PC-3 (cell line): ENCODE data around the gene EPHB3. TPM values are rescaled to one million over a fixed set of nuclear protein-coding genes. Genes with fewer than 3 reads are reported as not detected.

Source experiments
- ATAC-seq: fragments of 200-7000 bp; cut with Tn5 transposase; 2 replicates; pipeline ENCODE4 v1.9.1; 2020; ENCODE audit warnings: mild to moderate bottlenecking, moderate library complexity
- BruUV-seq: library from RNA; stranded (reverse); fragments of 400-500 nt; replicated peaks from 2 replicates; lab custom pipeline; 2021; lab: Mats Ljungman, UMichigan
- CTCF ChIA-PET: fragments of 300-600 bp; sonication (Branson Sonifier 250); formaldehyde crosslinking; loops from one replicate; lab custom pipeline; 2022; ENCODE audit warnings: antibody characterized with exemption; lab: Charles Lee
- POLR2A ChIA-PET: fragments of 300-600 bp; sonication (Branson Sonifier 250); formaldehyde crosslinking; loops from one replicate; lab custom pipeline; 2022; ENCODE audit warnings: antibody characterized with exemption; ENCODE audit not compliant: unreplicated experiment; lab: Charles Lee
- DNase-seq: peaks from one replicate; pipeline ENCODE4 v3.0.0-alpha.2; 2015
- H2AFZ ChIP-seq: fragments of 300-600 bp; sonication (generic); 2 replicates; pipeline ENCODE4 v1.6.0; 2016; ENCODE audit warnings: antibody characterized with exemption, low read length
- H3F3A ChIP-seq: fragments of 300-600 bp; sonication (generic); one replicate; pipeline ENCODE4 v1.6.0; 2017; ENCODE audit warnings: antibody characterized with exemption, low read length, control low read depth, mild to moderate bottlenecking; ENCODE audit not compliant: unreplicated experiment
- H3K27ac ChIP-seq: fragments of 300-600 bp; sonication (generic); 2 replicates; pipeline ENCODE4 v1.5.1; 2016; ENCODE audit warnings: mild to moderate bottlenecking, low read length
- H3K27me3 ChIP-seq: fragments of 300-600 bp; sonication (generic); 2 replicates; pipeline ENCODE4 v1.6.1; 2016; ENCODE audit warnings: low read length, mixed read lengths
- H3K36me3 ChIP-seq: fragments of 300-600 bp; sonication (generic); 2 replicates; pipeline ENCODE4 v1.6.1; 2016; ENCODE audit warnings: low read depth, mixed run types, low read length, mixed read lengths
- H3K4me1 ChIP-seq: fragments of 300-600 bp; sonication (generic); 2 replicates; pipeline ENCODE4 v1.5.1; 2016; ENCODE audit warnings: low read length; ENCODE audit not compliant: insufficient read depth
- H3K4me2 ChIP-seq: fragments of 300-600 bp; sonication (generic); 2 replicates; pipeline ENCODE4 v1.6.0; 2016; ENCODE audit warnings: low read length
- H3K4me3 ChIP-seq: fragments of 300-600 bp; sonication (generic); 2 replicates; pipeline ENCODE4 v1.5.1; 2016; ENCODE audit warnings: mild to moderate bottlenecking, low read length, mixed read lengths
- H3K79me2 ChIP-seq: fragments of 300-600 bp; sonication (generic); 2 replicates; pipeline ENCODE4 v1.6.1; 2017; ENCODE audit warnings: low read length, mixed read lengths
- H3K9ac ChIP-seq: fragments of 300-600 bp; sonication (generic); 2 replicates; pipeline ENCODE4 v1.6.0; 2016; ENCODE audit warnings: mild to moderate bottlenecking, low read length
- H3K9me2 ChIP-seq: fragments of 300-600 bp; sonication (generic); replicated peaks from 2 replicates; pipeline ENCODE4 v1.6.1; 2016; ENCODE audit warnings: mixed run types, low read length, mixed read lengths
- H3K9me3 ChIP-seq: fragments of 300-600 bp; sonication (generic); 2 replicates; pipeline ENCODE4 v1.6.1; 2016; ENCODE audit warnings: low read length, mixed read lengths
- H4K20me1 ChIP-seq: fragments of 300-600 bp; sonication (generic); 2 replicates; pipeline ENCODE4 v1.6.1; 2016; ENCODE audit warnings: low read length, mixed read lengths
- CTCF ChIP-seq: fragments of 300-600 bp; sonication (generic); conservative IDR thresholded peaks from 2 replicates; pipeline ENCODE4 v1.5.1; 2017; ENCODE audit warnings: antibody characterized with exemption, low read depth, mild to moderate bottlenecking, low read length
- EZH2 ChIP-seq: fragments of 300-600 bp; sonication (generic); IDR thresholded peaks from one replicate; pipeline ENCODE4 v1.6.1; 2017; ENCODE audit warnings: antibody characterized with exemption, mild to moderate bottlenecking, low read length; ENCODE audit not compliant: unreplicated experiment
- EZH2phosphoT487 ChIP-seq: fragments of 300-600 bp; sonication (generic); IDR thresholded peaks from 2 replicates; pipeline ENCODE4 v1.6.1; 2018; ENCODE audit warnings: mild to moderate bottlenecking, antibody characterized with exemption, low read length, borderline replicate concordance
- intact Hi-C: fragments of 100-400 bp; cut with micrococcal nuclease; formaldehyde crosslinking; loops from 2 replicates; pipeline ENCODE4 v1.9.0; 2023
- total RNA-seq: library from RNA; depleted of rRNA; stranded (reverse); fragments of >200 nt; gene quantifications from 2 replicates; pipeline ENCODE4 v1.2.3, GENCODE V29; 2014

The EPHB3 gene
- total RNA-seq, 1 experiment from 2014 or later = 18.2 TPM

- Histone ChIP-seq H3K4me2 (no peak overlapping the region), H4K20me1 (no peaks in the 10 kb centered on the region), H3K79me2 (no peaks in the 10 kb centered on the region), H2AFZ (no peak overlapping the region), H3K4me1 (peaks cover 12% of the 10 kb centered on the region), H3K4me3 (no peak overlapping the region), H3K27ac (no peak overlapping the region), H3K9me3 (no peaks in the 10 kb centered on the region), H3K27me3 (no peaks in the 10 kb centered on the region), H3F3A (no peaks in the 10 kb centered on the region), H3K36me3 (no peaks in the 10 kb centered on the region), H3K9me2 (no peaks in the 10 kb centered on the region), H3K9ac (no peak overlapping the region)
- ChIA-PET CTCF (no interaction called here), POLR2A (no interaction called here)
- BruUV-seq = no TSS peak
- ATAC-seq = no peak
- DNase-seq = no peak
- TF ChIP-seq EZH2phosphoT487 = no peak
- TF ChIP-seq CTCF = no peak
- TF ChIP-seq EZH2 = no peak
- intact Hi-C loops = no loop called here
Observed at GRCh38 chr3:184554461-184554860, 7.1 kb upstream of the EPHB3 start.

GRCh38 chr3:184556582-184557347 is 4.8 kb upstream of the EPHB3 start:
- TF ChIP-seq CTCF (no peak), EZH2phosphoT487 (no peak)
- Histone ChIP-seq H4K20me1 (no peaks in the 10 kb centered on the region), H3F3A (no peaks in the 10 kb centered on the region), H3K9me2 (no peaks in the 10 kb centered on the region), H3K79me2 (no peaks in the 10 kb centered on the region), H3K36me3 (no peaks in the 10 kb centered on the region), H3K9me3 (no peaks in the 10 kb centered on the region), H3K4me1 (peaks cover 29% of the 10 kb centered on the region), H3K4me2 (no peak overlapping the region), H3K27ac (no peak overlapping the region), H3K9ac (no peak overlapping the region), H3K4me3 (no peak overlapping the region), H3K27me3 (no peaks in the 10 kb centered on the region), H2AFZ (no peak overlapping the region)
- intact Hi-C loops = no loop called here
- no peak for DNase-seq
- ChIA-PET CTCF (interaction anchor here (1.0 kb wide), 1 partner anchor 185 kb away, joined by 4 read pairs; no protein-coding TSS in a partner anchor), POLR2A (no interaction called here)
- no peak for ATAC-seq
- no TSS peak for BruUV-seq

GRCh38 chr3:184557348-184557950 is 4.1 kb upstream of the EPHB3 start:
- H3K4me1 ChIP-seq = peaks cover 29% of the 10 kb centered on the region

More at GRCh38 chr3:184557348-184557950, 4.1 kb upstream of the EPHB3 start:
- Histone ChIP-seq H2AFZ (no peak overlapping the region), H3K9ac (no peak overlapping the region), H3K4me3 (no peak overlapping the region), H3K79me2 (peaks cover 3% of the 10 kb centered on the region), H3K4me2 (no peak overlapping the region), H3K9me3 (no peaks in the 10 kb centered on the region), H3K27me3 (no peaks in the 10 kb centered on the region), H3F3A (no peaks in the 10 kb centered on the region), H4K20me1 (no peaks in the 10 kb centered on the region), H3K27ac (no peak overlapping the region), H3K9me2 (no peaks in the 10 kb centered on the region), H3K36me3 (no peaks in the 10 kb centered on the region)
- ATAC-seq (no peak), DNase-seq (no peak)
- no peak for TF ChIP-seq EZH2phosphoT487
- no peak for TF ChIP-seq CTCF
- TF ChIP-seq EZH2 = no peak
- ChIA-PET CTCF (interaction anchor here (1.0 kb wide), 1 partner anchor 186 kb away, joined by 4 read pairs; no protein-coding TSS in a partner anchor), POLR2A (no interaction called here)
- BruUV-seq = no TSS peak
- intact Hi-C loops = no loop called here
